Astrocyte (in vitro differentiated cells and primary cell): ENCODE measurements around the gene STXBP2. TPM values are rescaled to one million over a fixed set of nuclear protein-coding genes. Genes with fewer than 3 reads are reported as not detected.

Experiments
- DNase-seq: peaks from one replicate; pipeline ENCODE4 v3.0.0-alpha.2; 2010; ENCODE audit warnings: low read depth
- FAIRE-seq: peaks from 2 replicates; lab custom pipeline; 2011; peaks lifted over from hg19 to GRCh38; lab: Jason Lieb, UNC
- H2AFZ ChIP-seq: 2 replicates; pipeline ENCODE4 v1.6.0; 2012; ENCODE audit warnings: low read depth, low read length, inconsistent platforms
- H3K27ac ChIP-seq: 2 replicates; pipeline ENCODE4 v1.5.1; 2011; ENCODE audit warnings: low read depth, low read length, inconsistent platforms
- H3K27me3 ChIP-seq: 2 replicates; pipeline ENCODE4 v1.6.0; 2011; ENCODE audit warnings: low read length, inconsistent platforms; ENCODE audit not compliant: insufficient read depth
- H3K36me3 ChIP-seq: 2 replicates; pipeline ENCODE4 v1.5.1; 2011; ENCODE audit warnings: low read length, inconsistent platforms; ENCODE audit not compliant: insufficient read depth
- H3K4me1 ChIP-seq: 2 replicates; pipeline ENCODE4 v1.5.1; 2011; ENCODE audit warnings: low read length, inconsistent platforms; ENCODE audit not compliant: insufficient read depth
- H3K4me2 ChIP-seq: 2 replicates; pipeline ENCODE4 v1.6.0; 2012; ENCODE audit warnings: low read length, inconsistent platforms
- H3K4me3 ChIP-seq: 2 replicates; pipeline ENCODE4 v1.5.1; 2011; ENCODE audit warnings: low read depth, mild to moderate bottlenecking, low read length, inconsistent platforms; ENCODE audit not compliant: insufficient read depth
- H3K79me2 ChIP-seq: 2 replicates; pipeline ENCODE4 v1.6.0; 2012; ENCODE audit warnings: mild to moderate bottlenecking, low read length, inconsistent platforms; ENCODE audit not compliant: insufficient read depth
- H3K9ac ChIP-seq: 2 replicates; pipeline ENCODE4 v1.6.0; 2012; ENCODE audit warnings: mild to moderate bottlenecking, low read length, inconsistent platforms
- H3K9me3 ChIP-seq: 2 replicates; pipeline ENCODE4 v1.5.1; 2012; ENCODE audit warnings: low read depth, mild to moderate bottlenecking, low read length, inconsistent platforms; ENCODE audit not compliant: insufficient read depth
- H4K20me1 ChIP-seq: 2 replicates; pipeline ENCODE4 v1.6.0; 2012; ENCODE audit warnings: low read length, inconsistent platforms; ENCODE audit not compliant: insufficient read depth
- H3K27ac Mint-ChIP-seq: one replicate; pipeline ENCODE4 v1.8.0; 2021; ENCODE audit warnings: mild to moderate bottlenecking, mixed read lengths; ENCODE audit not compliant: unreplicated experiment
- H3K27me3 Mint-ChIP-seq: one replicate; pipeline ENCODE4 v1.8.0; 2021; ENCODE audit warnings: low read depth, mixed read lengths; ENCODE audit not compliant: unreplicated experiment
- H3K36me3 Mint-ChIP-seq: one replicate; pipeline ENCODE4 v1.8.0; 2021; ENCODE audit warnings: low read depth, mixed read lengths; ENCODE audit not compliant: unreplicated experiment
- H3K4me1 Mint-ChIP-seq: one replicate; pipeline ENCODE4 v1.8.0; 2021; ENCODE audit warnings: low read depth, mixed read lengths; ENCODE audit not compliant: unreplicated experiment
- H3K4me3 Mint-ChIP-seq: one replicate; pipeline ENCODE4 v1.8.0; 2021; ENCODE audit warnings: mild to moderate bottlenecking, moderate library complexity, mixed read lengths; ENCODE audit not compliant: unreplicated experiment
- H3K9me3 Mint-ChIP-seq: one replicate; pipeline ENCODE4 v1.8.0; 2021; ENCODE audit warnings: mild to moderate bottlenecking, mixed read lengths; ENCODE audit not compliant: unreplicated experiment
- CTCF ChIP-seq: IDR thresholded peaks from 2 replicates; pipeline ENCODE4 v1.5.1; 2011; ENCODE audit warnings: low read depth, mild to moderate bottlenecking, inconsistent platforms, low read length, moderate library complexity; ENCODE audit not compliant: insufficient read depth
- EZH2 ChIP-seq: IDR thresholded peaks from 2 replicates; pipeline ENCODE4 v1.6.1; 2012; ENCODE audit warnings: mild to moderate bottlenecking, low read length, inconsistent platforms; ENCODE audit not compliant: insufficient read depth
- total RNA-seq: library from RNA; stranded (reverse); gene quantifications from 2 replicates; pipeline ENCODE4 v1.2.1, GENCODE V29; 2021

STXBP2 gene
- total RNA-seq, 1 donor from 2014 or later, result 49.6 TPM

DNA sequence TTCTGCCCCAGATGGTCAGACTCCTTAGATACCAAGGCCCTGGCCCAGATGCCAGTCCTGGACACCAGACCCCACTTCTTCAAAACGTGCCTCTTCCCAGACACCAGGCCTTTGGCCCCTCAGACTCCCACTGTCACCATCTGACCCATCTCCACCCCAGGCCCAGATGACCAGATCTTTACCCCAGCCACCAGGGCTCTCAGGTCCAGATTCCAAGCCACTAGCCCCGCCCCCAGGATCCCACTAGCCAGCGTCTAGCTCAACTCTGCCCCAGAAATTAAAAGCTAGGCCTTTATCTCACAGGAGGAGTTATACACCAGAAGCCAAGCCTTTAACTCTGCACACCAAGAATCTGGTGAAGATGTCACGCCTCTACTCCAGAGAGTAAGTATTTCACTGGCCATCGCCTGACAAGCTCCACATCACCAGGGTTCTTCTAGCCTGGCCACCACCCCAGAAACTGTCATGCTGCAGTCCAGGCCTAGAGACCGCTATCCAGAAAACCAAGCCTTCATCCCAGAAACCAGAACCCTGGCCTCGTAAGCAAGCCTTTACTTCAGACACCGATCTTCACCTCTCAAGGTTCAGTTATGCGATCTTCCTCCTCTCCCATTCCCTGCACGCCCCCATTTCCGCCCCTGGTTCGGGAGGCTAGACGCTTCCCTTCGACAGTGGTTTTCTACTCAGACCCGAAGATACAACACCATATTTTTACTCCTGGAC is 8.2 kb upstream of the STXBP2 start:
- FAIRE-seq (no peak), DNase-seq (no peak)
- Histone ChIP-seq H3K4me2 (peak overlapping the region; percentile 95), H3K36me3 (no peaks in the 10 kb centered on the region), H3K9ac (peak overlapping the region; percentile 98), H3K79me2 (peaks cover 67% of the 10 kb centered on the region), H2AFZ (peak overlapping the region; percentile 77), H3K4me1 (peaks cover 13% of the 10 kb centered on the region), H3K27ac (peak overlapping the region; percentile 82), H3K27me3 (no peaks in the 10 kb centered on the region), H4K20me1 (peaks cover 17% of the 10 kb centered on the region), H3K4me3 (peak overlapping the region; percentile 98), H3K9me3 (no peaks in the 10 kb centered on the region)
- Mint-ChIP-seq H3K27me3 (no peaks in the 10 kb centered on the region), H3K36me3 (peaks cover 5% of the 10 kb centered on the region), H3K4me3 (peak overlapping the region; percentile 100), H3K27ac (peak overlapping the region; percentile 100), H3K9me3 (peaks cover 1% of the 10 kb centered on the region), H3K4me1 (peaks cover 14% of the 10 kb centered on the region)
- no peak for TF ChIP-seq CTCF
- TF ChIP-seq EZH2, result no peak

DNA sequence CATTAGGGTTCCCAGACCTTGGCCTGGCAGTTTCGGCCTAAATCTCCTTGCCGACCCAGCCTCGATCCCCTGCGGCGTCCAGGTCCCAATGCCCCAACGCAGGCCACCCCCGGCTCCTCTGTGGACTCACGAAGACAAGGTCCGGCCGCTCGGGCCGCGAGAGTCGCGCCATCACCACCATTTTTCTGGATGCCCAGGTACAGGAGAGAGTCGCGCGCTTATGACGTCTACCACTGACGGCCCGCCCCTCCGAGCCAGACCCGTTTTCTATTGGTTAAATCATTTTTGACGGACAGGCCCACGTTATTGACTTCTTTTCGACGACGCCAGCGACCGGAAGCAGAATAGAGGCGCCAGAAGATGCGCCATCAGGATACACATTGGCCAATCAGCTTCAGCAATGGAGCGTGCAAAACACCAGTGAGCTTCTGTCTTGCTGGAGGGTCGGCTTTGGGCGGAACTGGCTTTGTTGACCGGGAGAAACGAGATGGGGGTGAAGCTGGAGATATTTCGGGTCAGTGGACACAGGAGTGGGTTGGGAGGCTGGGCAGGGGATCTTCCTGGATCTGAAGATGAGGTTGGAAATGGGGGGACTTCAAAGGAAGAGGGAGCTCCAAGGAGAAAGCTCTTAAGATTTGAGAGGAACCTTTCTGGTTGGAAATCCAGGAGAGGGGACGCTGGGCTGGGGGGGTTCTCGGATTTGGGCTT is 7.4 kb upstream of the STXBP2 start, which contains the start of the genes PET100 and XAB2:
PET100 (plus strand) TSS at position 447 of the 708 bp plus-strand sequence; CDS start at position 488, 41 bp downstream.
XAB2 (minus strand) TSS at position 199 of the 708 bp plus-strand sequence; CDS start at position 181, 18 bp downstream.
- Mint-ChIP-seq H3K27me3 (no peaks in the 10 kb centered on the region), H3K9me3 (peaks cover 1% of the 10 kb centered on the region), H3K4me1 (peaks cover 14% of the 10 kb centered on the region), H3K27ac (peak within 1 kb of the TSS; percentile 100), H3K36me3 (peaks cover 5% of the 10 kb centered on the region), H3K4me3 (peak within 1 kb of the TSS; percentile 100)
- peaks cover 17% of the 10 kb centered on the region for H4K20me1 ChIP-seq
- H3K36me3 ChIP-seq, result no peaks in the 10 kb centered on the region
- H3K9me3 ChIP-seq, result no peaks in the 10 kb centered on the region
- peak within 1 kb of the TSS; percentile 98 for H3K4me3 ChIP-seq
- peaks cover 67% of the 10 kb centered on the region for H3K79me2 ChIP-seq
- H3K27ac ChIP-seq, result peak within 1 kb of the TSS; percentile 85
- H3K4me1 ChIP-seq, result peaks cover 13% of the 10 kb centered on the region
- peak within 1 kb of the TSS; percentile 98 for H3K9ac ChIP-seq
- TF ChIP-seq CTCF (no peak), EZH2 (no peak)
- DNase-seq (peak; percentile 95), FAIRE-seq (peak; percentile 98)
- peak within 1 kb of the TSS; percentile 77 for H2AFZ ChIP-seq
- H3K27me3 ChIP-seq, result no peaks in the 10 kb centered on the region
- H3K4me2 ChIP-seq, result peak within 1 kb of the TSS; percentile 98
